Lung microvascular endothelial cell (primary cell): ENCODE measurements around the gene PI4K2B. TPM values are rescaled to one million over a fixed set of nuclear protein-coding genes. Genes with fewer than 3 reads are reported as not detected.
"Not testable (repeated sequence)": the region's sequence is repeated elsewhere in the genome, so short reads cannot be mapped to it uniquely, and the experiment has no call there.

Experiments
- DNase-seq, 2 donors: peaks; one replicate each; pipeline versions ENCODE4 v3.0.0 to v3.0.0-alpha.2; 2010; ENCODE audit warnings: low read depth in 2 of 2
- total RNA-seq: library from RNA; depleted of rRNA; stranded (reverse); fragments of >200 nt; gene quantifications from 2 replicates; pipeline ENCODE4 v1.2.1, GENCODE V29; 2014

Gene PI4K2B
- total RNA-seq, 1 donor from 2014 or later, result 24.6 TPM

GRCh38 chr4:25242195-25242594 is 8.4 kb downstream of the PI4K2B start:
- DNase-seq, result not testable (repeated sequence)

- no peak for DNase-seq
Observed at GRCh38 chr4:25245181-25245580, 11.3 kb downstream of the PI4K2B start.

- DNase-seq, result no peak
Observed at GRCh38 chr4:25246680-25247611, 13.1 kb downstream of the PI4K2B start.

GRCh38 chr4:25248875-25249274 is 15.0 kb downstream of the PI4K2B start:
- DNase-seq, result not testable (repeated sequence)

- DNase-seq, result not testable (repeated sequence)
Observed at GRCh38 chr4:25249494-25249893, 15.7 kb downstream of the PI4K2B start.

- DNase-seq, result no peak
Observed at GRCh38 chr4:25252230-25253070, 18.6 kb downstream of the PI4K2B start.

- peak in 1 of 2 donors; percentile 22 for DNase-seq
Observed at GRCh38 chr4:25253071-25253445, 19.2 kb downstream of the PI4K2B start.

GRCh38 chr4:25253786-25254185 is 20.0 kb downstream of the PI4K2B start:
- DNase-seq, result not testable (repeated sequence)

- DNase-seq, result peak; percentile 31 to 72
Observed at GRCh38 chr4:25258980-25259578, 25.2 kb downstream of the PI4K2B start.

GRCh38 chr4:25271866-25272265 is 38.0 kb downstream of the PI4K2B start:
- DNase-seq, result no peak

- no peak for DNase-seq
Observed at GRCh38 chr4:25280210-25280609, 46.4 kb downstream of the PI4K2B start.

- DNase-seq, result no peak
Observed at GRCh38 chr4:25283948-25284347, 50.1 kb downstream of the PI4K2B start.

- DNase-seq, result no peak
Observed at GRCh38 chr4:25284466-25284865, 50.6 kb downstream of the PI4K2B start.

- DNase-seq, result no peak
Observed at GRCh38 chr4:25290490-25291067, 56.7 kb downstream of the PI4K2B start.

GRCh38 chr4:25291158-25291733 is 57.4 kb downstream of the PI4K2B start:
- DNase-seq, result no peak

GRCh38 chr4:25297528-25298242 is 63.9 kb downstream of the PI4K2B start:
- no peak for DNase-seq

GRCh38 chr4:25299476-25300203 is 65.8 kb downstream of the PI4K2B start:
- DNase-seq, result no peak

- DNase-seq, result no peak
Observed at GRCh38 chr4:25301471-25301870, 67.6 kb downstream of the PI4K2B start.

GRCh38 chr4:25302626-25303025 is 68.8 kb downstream of the PI4K2B start:
- no peak for DNase-seq

- DNase-seq, result no peak
Observed at GRCh38 chr4:25303578-25303977, 69.7 kb downstream of the PI4K2B start.
